ENCODE results near the gene NT5DC3.

NT5DC3 gene

DNA sequence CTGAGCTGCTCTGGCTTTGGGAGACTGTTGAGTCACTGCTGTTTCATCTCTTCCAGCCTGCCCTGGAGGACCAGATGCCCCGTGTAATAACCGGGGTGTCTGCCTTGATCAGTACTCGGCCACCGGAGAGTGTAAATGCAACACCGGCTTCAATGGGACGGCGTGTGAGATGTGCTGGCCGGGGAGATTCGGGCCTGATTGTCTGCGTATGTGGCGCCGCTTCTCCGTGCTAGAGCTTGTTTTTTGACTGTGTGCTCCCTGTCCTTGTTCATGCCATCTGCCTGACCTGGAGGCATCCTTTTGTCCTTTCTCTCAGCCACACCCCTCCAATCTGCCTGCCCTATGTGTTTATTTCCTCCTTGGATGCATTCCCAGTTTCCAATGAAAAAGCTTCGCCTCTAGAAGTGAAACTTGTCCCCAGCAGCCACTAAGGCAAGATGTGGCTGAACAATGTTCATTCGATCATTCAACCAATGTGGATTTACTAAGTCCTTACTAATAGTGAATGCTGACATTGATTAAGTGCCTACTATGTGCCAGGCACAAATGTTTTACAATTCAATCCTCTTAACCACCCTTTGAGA is 98.6 kb downstream of the NT5DC3 start:
- no peak for DNase-seq

- no peak for DNase-seq
These were observed 103.2 kb downstream of the NT5DC3 start for GRCh38 chr12:103737881-103738280.

DNA sequence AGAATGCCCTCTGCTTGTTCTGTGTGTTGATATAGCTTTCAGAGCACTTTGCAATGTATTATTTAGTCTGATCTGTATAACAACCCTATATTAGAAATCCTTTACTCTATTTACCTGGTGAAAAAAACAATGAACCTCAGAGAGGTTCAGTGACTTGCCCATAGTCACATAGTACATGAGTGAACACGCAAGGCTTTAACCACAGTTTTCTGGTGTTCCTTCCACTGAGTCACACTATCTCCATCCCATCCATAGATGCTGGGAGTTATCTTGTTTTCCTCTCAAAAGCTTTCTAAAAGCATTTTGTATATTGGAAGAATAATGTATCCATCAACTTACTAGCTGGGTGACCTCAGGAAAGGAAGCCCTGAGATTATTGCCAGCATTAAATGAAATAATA is 104.5 kb downstream of the NT5DC3 start:
- DNase-seq = no peak

DNA sequence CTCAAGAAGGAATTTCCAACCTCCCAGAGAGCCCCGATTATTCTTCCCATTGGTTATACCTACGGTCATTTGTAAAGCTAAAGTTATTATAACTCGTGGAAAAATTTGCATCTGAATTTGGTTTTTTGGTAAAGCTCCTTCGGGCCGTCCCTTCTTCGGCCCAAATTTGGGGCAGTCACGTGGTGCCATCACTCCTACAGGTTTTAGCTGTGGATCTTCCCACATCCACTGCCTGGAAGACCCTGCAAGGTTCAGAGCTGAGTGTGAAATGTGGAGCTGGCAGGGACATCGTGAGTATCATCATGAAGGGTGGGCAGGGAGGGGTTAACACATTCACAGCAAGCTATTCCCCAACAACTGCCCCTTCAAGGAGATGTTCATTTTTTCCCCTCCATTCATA is 105.7 kb downstream of the NT5DC3 start:
- no peak for DNase-seq

DNA sequence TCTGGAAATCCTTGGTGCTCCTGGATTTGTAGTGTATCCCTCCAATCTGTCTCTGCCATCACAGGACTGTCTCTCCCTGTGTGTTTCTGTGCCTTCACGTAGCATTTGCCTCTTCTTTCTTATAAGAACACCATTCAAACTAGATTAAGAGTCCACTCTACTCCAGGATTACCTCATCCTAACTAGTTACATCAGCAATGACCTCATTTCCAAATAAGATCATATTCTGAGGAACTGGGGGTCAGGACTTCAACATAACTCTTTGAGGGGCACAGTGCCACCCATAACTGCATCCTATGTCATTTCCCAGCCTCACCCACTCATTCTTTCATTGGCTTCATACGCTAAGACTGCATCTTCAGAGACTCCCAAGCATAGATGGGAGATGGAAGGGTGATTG is 106.2 kb downstream of the NT5DC3 start:
- no peak for DNase-seq

DNA sequence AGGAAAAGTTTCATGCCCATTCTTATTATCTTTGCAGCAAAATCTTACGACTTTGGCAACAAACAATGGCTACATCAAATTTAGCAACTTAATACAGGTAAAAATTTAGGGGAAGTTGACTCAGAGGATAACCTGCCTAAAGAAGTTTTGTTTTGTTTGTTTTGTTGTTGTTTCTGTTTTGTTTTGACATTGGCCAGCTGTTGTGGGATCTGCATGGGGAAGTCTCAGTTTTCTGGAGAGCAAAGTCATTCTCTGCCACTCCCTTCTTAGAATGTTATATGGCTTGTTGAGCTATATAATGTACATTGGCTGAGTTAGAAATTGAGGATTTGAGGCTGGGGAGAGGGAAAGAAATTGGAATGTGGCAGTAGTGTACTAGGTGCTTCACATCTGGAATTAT is 109.5 kb downstream of the NT5DC3 start:
- DNase-seq = no peak

DNA sequence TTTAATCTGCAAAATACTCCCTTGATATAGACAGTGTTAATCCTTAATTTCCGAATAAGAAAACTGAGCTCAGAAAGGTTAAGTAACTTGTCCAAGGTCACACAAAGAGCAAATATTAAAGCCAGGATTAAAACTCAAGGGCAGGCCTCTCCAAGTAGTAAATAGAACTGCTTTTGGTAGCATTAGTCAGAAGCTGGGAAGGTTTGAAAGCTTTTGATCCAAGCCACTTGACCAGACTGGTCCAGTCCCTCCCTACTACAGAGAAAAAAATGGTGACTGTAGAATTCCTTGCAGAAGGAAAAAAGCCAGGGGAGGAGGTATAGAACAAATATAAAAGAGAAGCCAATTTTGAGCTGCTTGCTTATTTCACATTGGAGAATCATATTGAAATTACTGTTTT is 111.5 kb downstream of the NT5DC3 start:
- no peak for DNase-seq

- DNase-seq = no peak
These were observed 112.7 kb downstream of the NT5DC3 start for GRCh38 chr12:103728323-103728722.

GRCh38 chr12:103727638-103728037 is 113.4 kb downstream of the NT5DC3 start:
- DNase-seq = no peak

- no peak for DNase-seq
These were observed 115.6 kb downstream of the NT5DC3 start for GRCh38 chr12:103725398-103725797.

All from activated naive CD4-positive, alpha-beta T cell treated with anti-CD3 and anti-CD28 coated beads, Interleukin-2, amount 50 U/mL, for 16 hours (primary cell).